Subcutaneous adipose tissue (tissue), 4 donors: ENCODE results near the gene PTPRF. TPM values are rescaled to one million over a fixed set of nuclear protein-coding genes. Genes with fewer than 3 reads are reported as not detected.

ENCODE experiments used
- total RNA-seq, 4 donors: library from RNA; depleted of rRNA; stranded (reverse); fragments of >200 nt; gene quantifications; one replicate each; pipeline ENCODE4 v1.1.0, GENCODE V29; 2016
- TF ChIP-seq, protein P1 (sequence below): fragments of 450-650 bp; IDR thresholded peaks from one replicate; pipeline ENCODE4 v1.5.1; 2016; ENCODE audit warnings: low read depth, mild to moderate bottlenecking, control low read depth, antibody characterized with exemption, moderate library complexity

PTPRF gene
- total RNA-seq, 4 donors from 2014 or later = 99.4 to 416 (median 125) TPM

DNA sequence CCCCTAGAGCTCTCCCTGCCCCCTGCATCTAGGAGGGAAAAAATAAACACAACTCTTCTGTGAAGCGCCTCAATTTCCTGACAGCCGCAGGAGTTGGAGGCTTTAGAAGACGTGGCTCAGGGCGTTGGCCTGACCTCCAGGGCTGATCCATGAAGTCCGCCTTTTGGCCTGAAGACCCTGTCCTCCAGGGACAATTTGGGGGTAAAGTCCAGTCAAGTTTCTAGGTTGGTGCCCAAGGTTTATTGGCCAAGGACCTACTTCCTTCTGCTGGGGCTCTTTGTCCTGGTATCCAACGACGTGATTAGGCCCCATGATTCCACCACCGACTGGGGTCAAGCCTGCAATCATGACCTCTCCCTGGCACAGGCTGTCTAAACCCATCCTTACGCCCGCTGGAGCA, 54.9 kb downstream of the PTPRF start:
- TF ChIP-seq, protein P1, sequence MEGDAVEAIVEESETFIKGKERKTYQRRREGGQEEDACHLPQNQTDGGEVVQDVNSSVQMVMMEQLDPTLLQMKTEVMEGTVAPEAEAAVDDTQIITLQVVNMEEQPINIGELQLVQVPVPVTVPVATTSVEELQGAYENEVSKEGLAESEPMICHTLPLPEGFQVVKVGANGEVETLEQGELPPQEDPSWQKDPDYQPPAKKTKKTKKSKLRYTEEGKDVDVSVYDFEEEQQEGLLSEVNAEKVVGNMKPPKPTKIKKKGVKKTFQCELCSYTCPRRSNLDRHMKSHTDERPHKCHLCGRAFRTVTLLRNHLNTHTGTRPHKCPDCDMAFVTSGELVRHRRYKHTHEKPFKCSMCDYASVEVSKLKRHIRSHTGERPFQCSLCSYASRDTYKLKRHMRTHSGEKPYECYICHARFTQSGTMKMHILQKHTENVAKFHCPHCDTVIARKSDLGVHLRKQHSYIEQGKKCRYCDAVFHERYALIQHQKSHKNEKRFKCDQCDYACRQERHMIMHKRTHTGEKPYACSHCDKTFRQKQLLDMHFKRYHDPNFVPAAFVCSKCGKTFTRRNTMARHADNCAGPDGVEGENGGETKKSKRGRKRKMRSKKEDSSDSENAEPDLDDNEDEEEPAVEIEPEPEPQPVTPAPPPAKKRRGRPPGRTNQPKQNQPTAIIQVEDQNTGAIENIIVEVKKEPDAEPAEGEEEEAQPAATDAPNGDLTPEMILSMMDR = no peak

DNA sequence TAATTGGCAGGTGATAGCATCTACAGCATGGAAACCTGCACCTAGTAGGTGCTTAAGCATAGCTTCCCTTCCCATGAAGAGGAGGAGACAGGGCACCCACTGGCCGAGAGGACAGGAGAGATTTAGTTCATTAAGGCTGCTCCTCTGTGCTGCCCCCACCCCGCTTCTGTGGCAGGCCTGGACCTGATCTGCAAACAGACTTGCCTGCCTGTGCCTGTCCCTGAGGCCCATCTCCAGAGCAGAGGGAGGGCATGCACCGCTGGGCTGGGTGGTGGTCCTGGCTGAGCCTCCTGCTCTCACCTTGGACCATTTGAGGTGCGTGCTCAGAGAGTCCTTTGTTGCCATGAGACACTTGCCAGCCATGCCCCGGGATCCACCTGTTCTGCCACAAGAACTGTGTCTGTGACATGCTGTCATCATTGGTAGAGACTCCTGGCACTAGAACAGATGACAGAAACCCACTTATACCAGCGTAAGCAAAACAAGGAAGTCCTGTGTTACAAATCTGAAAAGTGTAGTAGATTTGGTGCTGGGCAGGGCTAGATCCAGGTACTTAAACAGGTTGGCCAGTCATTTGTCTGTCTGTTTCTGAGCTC, 55.6 kb downstream of the PTPRF start:
- TF ChIP-seq, protein P1 = no peak

DNA sequence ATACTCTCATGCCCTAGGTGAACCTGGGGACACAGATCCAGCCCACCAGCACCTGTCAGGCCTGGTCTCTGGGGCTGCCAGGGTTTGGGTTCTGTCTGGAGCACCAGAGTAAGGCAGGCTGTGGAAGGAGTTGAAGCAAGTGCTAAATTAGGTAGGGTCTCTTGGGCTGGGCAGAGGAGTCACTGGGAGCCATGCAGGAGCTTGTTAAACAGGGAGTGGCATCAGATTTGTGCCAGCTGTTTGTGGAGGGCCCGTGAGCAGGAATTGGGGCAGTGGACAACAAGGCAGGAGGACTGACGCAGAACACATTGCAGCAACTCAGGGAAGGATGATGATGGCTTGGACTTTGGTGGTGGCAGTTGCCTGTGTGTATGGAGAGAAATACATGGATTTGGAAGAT, 56.3 kb downstream of the PTPRF start:
- TF ChIP-seq, protein P1 = no peak

DNA sequence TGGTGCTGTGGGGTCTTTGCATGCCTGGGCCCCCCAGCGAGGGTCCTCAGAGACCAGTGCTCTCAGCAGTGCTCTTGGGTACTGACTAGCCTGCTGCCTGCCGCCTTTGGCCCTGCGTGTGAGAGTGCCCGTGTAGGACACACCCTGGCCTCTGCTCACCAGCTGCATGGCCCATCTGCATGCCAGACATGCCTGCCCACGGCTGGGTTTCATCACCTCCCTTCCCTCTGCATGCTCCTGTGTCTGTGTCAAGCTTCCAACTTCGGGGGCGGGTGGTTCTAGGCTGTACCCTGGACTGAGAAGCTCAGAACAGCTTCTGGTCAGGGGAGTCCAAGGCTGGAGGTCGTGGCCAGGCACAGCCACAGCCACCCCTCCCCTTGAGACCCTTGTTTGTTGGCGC, 56.9 kb downstream of the PTPRF start:
- TF ChIP-seq, protein P1 = no peak

DNA sequence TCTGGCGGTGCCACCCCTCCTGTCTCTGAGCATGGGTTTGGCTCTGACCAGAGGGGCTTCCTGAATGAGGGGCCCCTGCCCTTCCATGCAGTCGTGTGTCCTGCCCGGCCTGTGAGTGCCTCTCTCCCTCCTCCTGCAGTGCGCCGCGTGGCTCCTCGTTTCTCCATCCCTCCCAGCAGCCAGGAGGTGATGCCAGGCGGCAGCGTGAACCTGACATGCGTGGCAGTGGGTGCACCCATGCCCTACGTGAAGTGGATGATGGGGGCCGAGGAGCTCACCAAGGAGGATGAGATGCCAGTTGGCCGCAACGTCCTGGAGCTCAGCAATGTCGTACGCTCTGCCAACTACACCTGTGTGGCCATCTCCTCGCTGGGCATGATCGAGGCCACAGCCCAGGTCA, 57.9 kb downstream of the PTPRF start:
- TF ChIP-seq, protein P1 = no peak

DNA sequence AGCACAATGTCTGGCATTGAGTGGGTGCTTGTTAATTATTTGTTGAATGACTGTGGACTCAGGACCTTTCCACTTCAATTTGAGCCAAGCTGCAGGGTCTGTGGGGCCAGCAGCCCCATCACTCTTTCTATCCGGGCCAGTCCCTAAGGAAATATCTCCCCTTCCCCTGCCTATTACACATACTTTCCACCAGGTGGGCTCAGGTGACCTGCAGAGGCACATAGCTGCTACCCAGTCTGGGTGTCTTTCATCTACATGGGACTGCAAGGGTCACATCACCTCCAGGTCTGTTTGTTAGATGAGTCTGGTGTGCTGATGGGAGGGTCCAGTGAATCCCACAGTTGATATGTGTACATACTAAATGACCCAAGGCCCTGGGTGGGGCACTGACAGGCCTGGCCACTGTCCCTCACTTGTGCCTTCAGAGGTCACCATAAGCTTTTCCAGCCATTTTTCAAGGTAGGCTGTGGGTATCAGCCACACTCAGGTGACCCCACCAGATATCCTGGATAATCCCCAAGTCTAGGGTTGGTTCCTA, 59.8 kb downstream of the PTPRF start:
- TF ChIP-seq, protein P1 = no peak

DNA sequence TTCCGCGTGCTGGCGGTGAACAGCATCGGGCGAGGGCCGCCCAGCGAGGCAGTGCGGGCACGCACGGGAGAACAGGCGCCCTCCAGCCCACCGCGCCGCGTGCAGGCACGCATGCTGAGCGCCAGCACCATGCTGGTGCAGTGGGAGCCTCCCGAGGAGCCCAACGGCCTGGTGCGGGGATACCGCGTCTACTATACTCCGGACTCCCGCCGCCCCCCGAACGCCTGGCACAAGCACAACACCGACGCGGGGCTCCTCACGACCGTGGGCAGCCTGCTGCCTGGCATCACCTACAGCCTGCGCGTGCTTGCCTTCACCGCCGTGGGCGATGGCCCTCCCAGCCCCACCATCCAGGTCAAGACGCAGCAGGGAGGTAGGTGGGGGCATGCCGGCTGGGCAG, 60.5 kb downstream of the PTPRF start:
- TF ChIP-seq, protein P1 = no peak
